ENCODE data around the gene DCX.

GRCh38 chrX:111264385-111264784 is 147.6 kb downstream of the DCX start:
- TF ChIP-seq CTCF (conservative IDR thresholded peaks at IDR 0.05 in 1 of 2, IDR thresholded peaks at IDR 0.05 in 1 of 2; ENCODE audit: extremely low read depth in 1 of 2, insufficient read depth in 1 of 2, low read depth in 1 of 2, low read length in 2 of 2) (no peak), EZH2 (IDR thresholded peaks at IDR 0.05; ENCODE audit: borderline replicate concordance, low read length) (no peak)

Data from mammary epithelial cell (primary cell).